Keratinocyte (primary cell): ENCODE data around the gene SKIDA1. TPM values are rescaled to one million over a fixed set of nuclear protein-coding genes. Genes with fewer than 3 reads are reported as not detected.

ENCODE experiments used
- DNase-seq: peaks from one replicate; pipeline ENCODE4 v3.0.0-alpha.2; 2011; ENCODE audit warnings: low read depth, missing footprints, low spot score
- FAIRE-seq: peaks from 2 replicates; lab custom pipeline; 2011; peaks lifted over from hg19 to GRCh38; lab: Jason Lieb, UNC
- H2AFZ ChIP-seq: 2 replicates; pipeline ENCODE4 v1.6.0; 2012; ENCODE audit warnings: low read length, control low read depth, inconsistent platforms; ENCODE audit not compliant: control insufficient read depth
- H3K27ac ChIP-seq: 2 replicates; pipeline ENCODE4 v1.5.1; 2011; ENCODE audit warnings: low read length; ENCODE audit not compliant: control insufficient read depth, insufficient read depth
- H3K27me3 ChIP-seq: 3 replicates; pipeline ENCODE4 v1.6.0; 2011; ENCODE audit warnings: low read length; ENCODE audit not compliant: control insufficient read depth, insufficient read depth; ENCODE audit errors: extremely low read depth
- H3K36me3 ChIP-seq, 2 experiments: 2 replicates in 1 of 2; 3 replicates in 1 of 2; pipeline ENCODE4 v1.5.1; 2011; ENCODE audit warnings: low read length in 2 of 2, mild to moderate bottlenecking in 1 of 2; ENCODE audit not compliant: control insufficient read depth in 2 of 2, insufficient read depth in 2 of 2; ENCODE audit errors: extremely low read depth in 1 of 2
- H3K4me1 ChIP-seq: 3 replicates; pipeline ENCODE4 v1.5.1; 2011; ENCODE audit warnings: low read length; ENCODE audit not compliant: control insufficient read depth, insufficient read depth; ENCODE audit errors: extremely low read depth
- H3K4me2 ChIP-seq: 3 replicates; pipeline ENCODE4 v1.6.0; 2011; ENCODE audit warnings: low read depth, low read length; ENCODE audit not compliant: control insufficient read depth, insufficient read depth; ENCODE audit errors: extremely low read depth
- H3K4me3 ChIP-seq, 3 experiments: fragments of 200-600 bp in 1 of 3; sonication (generic) in 1 of 3; 2 replicates in 2 of 3; 3 replicates in 1 of 3; pipeline ENCODE4 v1.5.1; 2011 to 2016; ENCODE audit warnings: low read length in 3 of 3, mild to moderate bottlenecking in 3 of 3, control low read depth in 2 of 3, inconsistent platforms in 1 of 3, low read depth in 1 of 3, mixed read lengths in 1 of 3, mixed run types in 1 of 3, moderate library complexity in 1 of 3; ENCODE audit not compliant: control insufficient read depth in 2 of 3, insufficient read depth in 2 of 3; ENCODE audit errors: extremely low read depth in 1 of 3
- H3K79me2 ChIP-seq: 2 replicates; pipeline ENCODE4 v1.6.0; 2012; ENCODE audit warnings: low read length; ENCODE audit not compliant: control insufficient read depth, insufficient read depth
- H3K9ac ChIP-seq: 3 replicates; pipeline ENCODE4 v1.6.0; 2011; ENCODE audit warnings: low read length; ENCODE audit not compliant: control insufficient read depth, insufficient read depth; ENCODE audit errors: extremely low read depth
- H3K9me1 ChIP-seq: 3 replicates; pipeline ENCODE4 v1.6.0; 2011; ENCODE audit warnings: low read length; ENCODE audit not compliant: control insufficient read depth, insufficient read depth; ENCODE audit errors: extremely low read depth
- H3K9me3 ChIP-seq: 2 replicates; pipeline ENCODE4 v1.5.1; 2012; ENCODE audit warnings: low read depth, low read length; ENCODE audit not compliant: control insufficient read depth
- H4K20me1 ChIP-seq: 3 replicates; pipeline ENCODE4 v1.6.0; 2011; ENCODE audit warnings: low read length; ENCODE audit not compliant: control insufficient read depth, insufficient read depth; ENCODE audit errors: extremely low read depth
- CTCF ChIP-seq, 3 experiments: IDR thresholded peaks in 1 of 3; conservative IDR thresholded peaks in 1 of 3; optimal IDR thresholded peaks in 1 of 3; 2 replicates in 2 of 3; 3 replicates in 1 of 3; pipeline versions ENCODE3 to v1.5.1; 2011; ENCODE audit warnings: low read length in 3 of 3, mild to moderate bottlenecking in 3 of 3, moderate library complexity in 2 of 3, control low read depth in 1 of 3, inconsistent platforms in 1 of 3; ENCODE audit not compliant: insufficient read depth in 2 of 3; ENCODE audit errors: extremely low read depth in 1 of 3
- EZH2 ChIP-seq: IDR thresholded peaks from one replicate; pipeline ENCODE4 v1.6.1; 2012; ENCODE audit warnings: inconsistent platforms, mild to moderate bottlenecking, low read length, moderate library complexity
- dilution Hi-C: fragments of 300-500 bp; cut with MboI; formaldehyde crosslinking; loops from one replicate; pipeline ENCODE4 v1.7.0; 2020; ENCODE audit warnings: low sequenced_read_pairs; ENCODE audit not compliant: extremely low pct_ligation_motif_present
- polyA plus RNA-seq, 5 experiments: library from polyadenylated mRNA; depleted of rRNA in 3 of 5; stranded (reverse) in 3 of 5; stranded (forward) in 1 of 5; unstranded in 1 of 5; fragments of >200 nt; gene quantifications; 1 replicate in 1 of 5; 2 replicates in 3 of 5; 3 replicates in 1 of 5; pipeline versions ENCODE4 v1.2.1 to v1.2.3, GENCODE V29; 2011 to 2012; ENCODE audit warnings: missing spikeins in 2 of 5, low read depth in 1 of 5, low replicate concordance in 1 of 5

SKIDA1 gene
- polyA plus RNA-seq, 1 donor (not counting 4 experiments of a cell fraction or from before 2014, with no cell fraction given), result 0.13 TPM

GRCh38 chr10:21509341-21510240 lies 15.9 kb downstream of the SKIDA1 start:
- no peak overlapping the region for H3K4me3 ChIP-seq
- H3K27me3 ChIP-seq, result no peaks in the 10 kb centered on the region
- no peak for TF ChIP-seq EZH2
- no peak for TF ChIP-seq CTCF (optimal IDR thresholded peaks at IDR 0.05 in 1 of 3, IDR thresholded peaks at IDR 0.05 in 1 of 3, conservative IDR thresholded peaks at IDR 0.05 in 1 of 3; ENCODE audit: extremely low read depth in 1 of 3, insufficient read depth in 2 of 3, low read length in 3 of 3)
- peak overlapping the region; percentile 6 for H3K9ac ChIP-seq
- no peaks in the 10 kb centered on the region for H3K9me3 ChIP-seq
- no peak for FAIRE-seq
- H3K36me3 ChIP-seq, result no peaks in the 10 kb centered on the region
- H3K79me2 ChIP-seq, result no peaks in the 10 kb centered on the region
- peaks cover 7% of the 10 kb centered on the region for H3K4me1 ChIP-seq
- no peak overlapping the region for H2AFZ ChIP-seq
- no peak overlapping the region for H3K4me2 ChIP-seq
- DNase-seq, result no peak
- H3K27ac ChIP-seq, result no peak overlapping the region
- H3K9me1 ChIP-seq, result no peaks in the 10 kb centered on the region
- H4K20me1 ChIP-seq, result no peaks in the 10 kb centered on the region
- dilution Hi-C loops, result no loop called here

GRCh38 chr10:21508706-21509331 lies 16.7 kb downstream of the SKIDA1 start:
- Histone ChIP-seq H4K20me1 (no peaks in the 10 kb centered on the region), H3K9ac (no peak overlapping the region), H3K27me3 (no peaks in the 10 kb centered on the region), H3K4me2 (no peak overlapping the region), H3K27ac (no peak overlapping the region), H3K79me2 (no peaks in the 10 kb centered on the region), H3K36me3 (no peaks in the 10 kb centered on the region), H3K9me1 (no peaks in the 10 kb centered on the region), H3K9me3 (no peaks in the 10 kb centered on the region), H3K4me1 (peaks cover 7% of the 10 kb centered on the region), H2AFZ (no peak overlapping the region), H3K4me3 (no peak overlapping the region)
- no peak for TF ChIP-seq EZH2
- dilution Hi-C loops, result no loop called here
- FAIRE-seq (no peak), DNase-seq (no peak)
